Measurements from ENCODE around the gene SLC22A31. TPM values are rescaled to one million over a fixed set of nuclear protein-coding genes. Genes with fewer than 3 reads are reported as not detected.

The SLC22A31 gene
- polyA plus RNA-seq, 1 of the 3 experiments (the other 2 are of a cell fraction) = 0.07 TPM

- H3K4me2 ChIP-seq = no peak overlapping the region
- ChIA-PET POLR2A (no interaction called here), CTCF (no interaction called here)
- no peaks in the 10 kb centered on the region for H3K79me2 ChIP-seq (ENCODE audit: insufficient read depth)
- 69% methylated on average over 9 of the region's 21 CpGs for WGBS (ENCODE audit: low lambda C conversion rate)
- no peaks in the 10 kb centered on the region for H3K36me3 ChIP-seq (replicated peaks in 1 of 2; ENCODE audit: control insufficient read depth in 1 of 2, insufficient read depth in 2 of 2, low read length in 1 of 2)
- H4K20me1 ChIP-seq (ENCODE audit: insufficient read depth) = no peaks in the 10 kb centered on the region
- no peak overlapping the region for H3K4me3 ChIP-seq (ENCODE audit: low read depth in 2 of 2, low read length in 1 of 2)
- no peaks in the 10 kb centered on the region for H3K9me3 ChIP-seq
- H3K27ac ChIP-seq (ENCODE audit: low read depth in 2 of 2, low read length in 1 of 2) = no peak overlapping the region
- H3K9ac ChIP-seq = no peak overlapping the region
- no peak for TF ChIP-seq FOSL2 (IDR thresholded peaks at IDR 0.05; ENCODE audit: borderline replicate concordance, low read depth)
- no peak for TF ChIP-seq CHD2 (IDR thresholded peaks at IDR 0.05; ENCODE audit: low read length, partially characterized antibody)
- no peak for TF ChIP-seq FOXM1 (IDR thresholded peaks at IDR 0.05; ENCODE audit: low read depth)
- TF ChIP-seq, protein P1, sequence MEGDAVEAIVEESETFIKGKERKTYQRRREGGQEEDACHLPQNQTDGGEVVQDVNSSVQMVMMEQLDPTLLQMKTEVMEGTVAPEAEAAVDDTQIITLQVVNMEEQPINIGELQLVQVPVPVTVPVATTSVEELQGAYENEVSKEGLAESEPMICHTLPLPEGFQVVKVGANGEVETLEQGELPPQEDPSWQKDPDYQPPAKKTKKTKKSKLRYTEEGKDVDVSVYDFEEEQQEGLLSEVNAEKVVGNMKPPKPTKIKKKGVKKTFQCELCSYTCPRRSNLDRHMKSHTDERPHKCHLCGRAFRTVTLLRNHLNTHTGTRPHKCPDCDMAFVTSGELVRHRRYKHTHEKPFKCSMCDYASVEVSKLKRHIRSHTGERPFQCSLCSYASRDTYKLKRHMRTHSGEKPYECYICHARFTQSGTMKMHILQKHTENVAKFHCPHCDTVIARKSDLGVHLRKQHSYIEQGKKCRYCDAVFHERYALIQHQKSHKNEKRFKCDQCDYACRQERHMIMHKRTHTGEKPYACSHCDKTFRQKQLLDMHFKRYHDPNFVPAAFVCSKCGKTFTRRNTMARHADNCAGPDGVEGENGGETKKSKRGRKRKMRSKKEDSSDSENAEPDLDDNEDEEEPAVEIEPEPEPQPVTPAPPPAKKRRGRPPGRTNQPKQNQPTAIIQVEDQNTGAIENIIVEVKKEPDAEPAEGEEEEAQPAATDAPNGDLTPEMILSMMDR (IDR thresholded peaks at IDR 0.05) = no peak
- TF ChIP-seq GABPA (IDR thresholded peaks at IDR 0.05; ENCODE audit: low read depth) = no peak
- peaks cover 3% of the 10 kb centered on the region for H3F3A ChIP-seq (replicated peaks; ENCODE audit: insufficient read depth)
- no peaks in the 10 kb centered on the region for H3K9me2 ChIP-seq
- peaks cover 12% of the 10 kb centered on the region for H3K27me3 ChIP-seq (ENCODE audit: insufficient read depth)
- H3K4me1 ChIP-seq (ENCODE audit: control insufficient read depth in 1 of 2, insufficient read depth in 2 of 2, low read depth in 1 of 2, low read length in 1 of 2) = peaks cover 0 to 15% of the 10 kb centered on the region in 2 experiments; a peak in 1 of 4 replicates
- no peak overlapping the region for H2AFZ ChIP-seq (ENCODE audit: low read depth)
- DNase-seq = no peak
Measured at GRCh38 chr16:89195521-89196171, 4.7 kb downstream of the SLC22A31 start.

GRCh38 chr16:89194340-89195311 lies 5.7 kb downstream of the SLC22A31 start:
- peak; percentile 19 for DNase-seq
- Histone ChIP-seq H3K4me2 (no peak overlapping the region), H3K27ac (ENCODE audit: low read depth in 2 of 2, low read length in 1 of 2) (no peak overlapping the region), H4K20me1 (ENCODE audit: insufficient read depth) (no peaks in the 10 kb centered on the region), H3K4me1 (ENCODE audit: control insufficient read depth in 1 of 2, insufficient read depth in 2 of 2, low read depth in 1 of 2, low read length in 1 of 2) (peaks cover 0 to 15% of the 10 kb centered on the region in 2 experiments; a peak in 1 of 4 replicates), H3K27me3 (ENCODE audit: insufficient read depth) (peaks cover 9% of the 10 kb centered on the region), H3K9ac (no peak overlapping the region), H3F3A (replicated peaks; ENCODE audit: insufficient read depth) (peaks cover 3% of the 10 kb centered on the region), H3K9me2 (no peaks in the 10 kb centered on the region), H3K36me3 (replicated peaks in 1 of 2; ENCODE audit: control insufficient read depth in 1 of 2, insufficient read depth in 2 of 2, low read length in 1 of 2) (no peaks in the 10 kb centered on the region), H3K4me3 (ENCODE audit: low read depth in 2 of 2, low read length in 1 of 2) (no peak overlapping the region), H2AFZ (ENCODE audit: low read depth) (no peak overlapping the region), H3K9me3 (no peaks in the 10 kb centered on the region), H3K79me2 (ENCODE audit: insufficient read depth) (no peaks in the 10 kb centered on the region)
- TF ChIP-seq, protein P2, sequence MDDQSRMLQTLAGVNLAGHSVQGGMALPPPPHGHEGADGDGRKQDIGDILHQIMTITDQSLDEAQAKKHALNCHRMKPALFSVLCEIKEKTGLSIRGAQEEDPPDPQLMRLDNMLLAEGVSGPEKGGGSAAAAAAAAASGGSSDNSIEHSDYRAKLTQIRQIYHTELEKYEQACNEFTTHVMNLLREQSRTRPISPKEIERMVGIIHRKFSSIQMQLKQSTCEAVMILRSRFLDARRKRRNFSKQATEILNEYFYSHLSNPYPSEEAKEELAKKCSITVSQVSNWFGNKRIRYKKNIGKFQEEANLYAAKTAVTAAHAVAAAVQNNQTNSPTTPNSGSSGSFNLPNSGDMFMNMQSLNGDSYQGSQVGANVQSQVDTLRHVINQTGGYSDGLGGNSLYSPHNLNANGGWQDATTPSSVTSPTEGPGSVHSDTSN (IDR thresholded peaks at IDR 0.05) = no peak
- no peak for TF ChIP-seq FOXJ3 (CRISPR knock-in tag; IDR thresholded peaks at IDR 0.05)
- TF ChIP-seq EZH2phosphoT487 (IDR thresholded peaks at IDR 0.05; ENCODE audit: borderline replicate concordance, low read depth) = no peak
- ChIA-PET CTCF (no interaction called here), POLR2A (no interaction called here)
- 93% methylated on average over 22 of the region's 45 CpGs for WGBS (ENCODE audit: low lambda C conversion rate)

Data from SK-N-SH (cell line).